Stimulated activated CD4-positive, alpha-beta T cell treated with anti-CD3 and anti-CD28 coated beads, Interleukin-4, amount 100 ng/mL, for 4 hours (primary cell): ENCODE results near the gene DRC1.

Experiments used
- DNase-seq, 2 experiments: peaks; one replicate each; pipeline ENCODE4 v3.0.0-alpha.2; 2020

The DRC1 gene

GRCh38 chr2:26400723-26401122 is 997 bp upstream of the DRC1 start:
- DNase-seq, result no peak

- no peak for DNase-seq
These were observed 5.8 kb downstream of the DRC1 start for GRCh38 chr2:26407526-26407925.

GRCh38 chr2:26409785-26410184 is 8.1 kb downstream of the DRC1 start:
- DNase-seq, result no peak

GRCh38 chr2:26410764-26411243 is 9.1 kb downstream of the DRC1 start:
- DNase-seq, result no peak

GRCh38 chr2:26411419-26411818 is 9.7 kb downstream of the DRC1 start:
- DNase-seq, result no peak

DNA sequence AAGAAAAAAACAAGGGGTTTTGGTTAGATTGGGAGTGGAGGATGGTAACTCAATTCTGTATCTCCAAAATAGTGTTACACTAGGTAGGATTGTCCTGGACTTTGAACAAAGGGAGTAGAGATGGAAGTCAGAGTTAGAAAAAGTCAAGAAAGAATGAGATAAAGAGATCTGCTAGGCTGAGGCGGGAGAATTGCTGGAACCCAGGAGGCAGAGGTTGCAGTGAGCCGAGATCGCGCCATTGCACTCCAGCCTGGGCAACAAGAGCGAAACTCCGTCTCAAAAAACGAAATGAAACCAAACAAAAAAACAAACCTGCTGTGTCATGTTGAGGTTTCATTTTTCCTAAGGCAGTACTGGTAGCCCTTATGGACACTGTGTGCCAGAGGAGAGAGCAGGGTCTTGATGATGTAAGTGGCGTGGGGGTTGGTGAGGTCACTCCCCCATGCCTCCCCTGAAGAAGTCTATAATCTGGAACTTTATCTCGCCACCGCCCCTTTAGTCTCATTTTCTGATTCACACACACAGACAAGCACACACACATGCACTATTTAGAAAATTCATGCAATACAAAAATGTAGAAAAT is 10.5 kb downstream of the DRC1 start:
- DNase-seq, result peak in 1 of 2 experiments; percentile 9

DNA sequence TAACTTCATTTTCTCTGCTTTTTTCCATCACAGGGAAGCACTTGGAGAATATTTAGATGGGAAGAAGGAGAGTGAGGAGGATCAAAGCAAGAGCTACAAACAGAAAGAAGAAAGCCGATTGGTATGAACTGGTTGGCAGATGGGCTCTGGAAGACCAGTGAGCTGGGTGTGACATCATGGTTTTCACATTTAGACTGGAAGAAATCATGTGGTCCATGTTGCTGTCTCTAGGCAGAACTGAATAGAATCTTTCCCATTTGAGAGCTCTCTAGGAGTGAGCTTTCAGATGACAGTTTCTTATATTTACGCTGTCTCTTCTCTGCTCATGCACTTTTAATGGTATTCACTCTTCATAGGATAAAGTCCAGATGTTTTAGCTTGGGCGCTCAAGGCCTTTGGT is 12.6 kb downstream of the DRC1 start:
- DNase-seq, result no peak

DNA sequence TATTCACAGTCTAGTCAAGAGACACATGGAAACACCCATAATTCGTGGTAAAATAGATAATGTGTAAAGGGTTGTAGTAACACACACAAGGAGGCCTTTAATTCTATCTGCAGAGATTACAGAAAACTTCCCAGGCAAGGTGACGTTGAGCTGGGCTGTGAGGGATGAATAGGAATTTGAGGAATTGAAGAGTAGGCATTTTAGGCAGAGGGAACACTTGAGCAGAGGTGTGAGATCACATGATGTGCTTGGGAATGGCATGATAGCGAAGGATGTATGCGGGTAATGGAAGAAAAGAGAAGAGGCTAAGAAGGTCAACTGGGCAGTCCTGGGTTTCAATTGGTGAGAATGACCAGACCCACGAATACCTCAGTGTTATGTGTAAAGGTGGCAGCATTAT is 20.2 kb downstream of the DRC1 start:
- no peak for DNase-seq

DNA sequence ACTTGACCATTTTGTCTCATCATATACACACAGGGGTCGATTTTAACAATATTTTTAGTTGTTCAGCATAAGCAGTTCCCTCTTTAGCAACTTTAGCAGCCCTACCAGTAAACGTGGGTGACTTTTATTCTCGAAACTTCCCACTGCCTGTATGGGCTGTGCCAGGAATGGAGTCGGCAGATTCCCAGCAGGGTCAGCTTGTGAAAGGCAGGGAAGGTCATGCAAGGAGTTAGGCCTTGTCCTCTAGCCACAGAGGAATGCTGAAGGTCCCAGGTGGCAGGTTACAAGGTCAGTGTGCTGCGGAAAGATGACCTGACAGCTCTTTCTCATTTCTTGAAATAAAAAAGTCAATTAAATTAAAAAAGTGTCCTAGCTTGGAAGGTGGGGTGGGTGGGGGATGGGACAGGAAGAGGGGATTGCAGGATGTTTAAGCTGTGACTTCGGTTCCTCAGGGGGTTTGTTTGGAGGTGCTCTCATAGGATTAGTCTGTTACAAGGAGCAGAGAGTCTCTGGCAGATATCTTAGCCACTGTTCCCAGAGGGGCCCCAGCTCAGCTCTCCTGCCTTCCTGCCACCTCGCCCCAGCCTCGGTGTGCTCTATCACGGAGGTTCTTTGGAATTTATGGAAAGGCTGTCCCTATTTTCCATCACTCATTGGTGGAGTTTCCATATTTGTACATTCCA is 21.4 kb downstream of the DRC1 start:
- no peak for DNase-seq

DNA sequence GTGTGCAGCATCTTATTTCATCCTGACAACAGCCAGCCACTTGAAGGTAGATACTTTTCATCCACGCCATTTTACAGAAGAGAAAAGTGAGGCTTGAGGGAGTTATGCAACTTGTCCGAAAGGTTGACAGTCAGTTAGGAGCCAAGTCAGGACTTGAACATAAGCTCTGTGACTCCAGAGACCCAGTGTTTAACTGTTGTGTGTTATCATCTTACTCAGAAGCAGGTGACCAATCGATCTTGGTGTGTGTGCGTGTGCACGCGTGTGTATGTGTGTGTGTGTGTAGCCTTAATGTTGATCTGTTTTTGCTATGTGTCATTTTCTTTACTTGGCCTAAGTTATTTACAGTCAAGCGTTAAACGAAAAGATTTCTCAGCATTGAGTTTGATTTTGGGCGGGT is 22.0 kb downstream of the DRC1 start:
- no peak for DNase-seq

- no peak for DNase-seq
These were observed 22.5 kb downstream of the DRC1 start for GRCh38 chr2:26424221-26424620.

DNA sequence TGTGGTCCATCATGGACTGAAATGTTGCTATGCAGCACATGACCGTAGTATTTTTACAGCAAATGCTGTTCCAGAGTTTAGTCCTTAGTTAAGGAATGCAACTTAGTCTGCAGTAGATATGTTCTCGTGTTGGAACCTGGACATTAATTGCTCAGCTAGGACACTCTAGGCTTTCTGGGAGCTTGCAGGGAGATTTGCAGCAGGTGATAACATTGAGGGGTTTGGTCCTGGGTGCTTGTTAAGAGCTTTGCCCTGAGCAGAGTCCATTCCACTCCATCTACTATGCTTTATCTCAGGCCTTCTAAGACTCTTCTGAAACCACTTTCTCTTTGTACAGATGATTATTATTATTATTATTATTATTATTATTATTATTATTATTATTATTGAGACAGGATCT is 27.1 kb downstream of the DRC1 start:
- DNase-seq, result no peak

- no peak for DNase-seq
These were observed 28.3 kb downstream of the DRC1 start for GRCh38 chr2:26429779-26430578.

DNA sequence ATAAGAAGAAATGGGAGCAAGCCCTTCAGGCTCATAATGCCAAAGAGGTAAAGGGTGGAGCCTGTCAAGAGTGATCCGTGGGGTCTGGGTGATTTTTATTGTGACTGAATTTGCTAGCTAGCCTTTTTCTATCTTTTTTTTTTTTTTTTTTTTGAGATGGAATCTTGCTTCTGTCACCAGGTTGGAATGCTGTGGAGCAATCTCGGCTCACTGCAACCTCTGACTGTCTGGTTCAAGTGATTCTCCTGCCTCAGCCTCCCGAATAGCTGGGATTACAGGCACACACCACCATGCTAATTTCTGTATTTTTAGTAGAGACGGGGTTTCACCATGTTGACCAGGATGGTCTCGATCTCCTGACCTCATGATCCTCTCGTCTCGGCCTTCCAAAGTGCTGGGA is 29.1 kb downstream of the DRC1 start:
- DNase-seq, result no peak

DNA sequence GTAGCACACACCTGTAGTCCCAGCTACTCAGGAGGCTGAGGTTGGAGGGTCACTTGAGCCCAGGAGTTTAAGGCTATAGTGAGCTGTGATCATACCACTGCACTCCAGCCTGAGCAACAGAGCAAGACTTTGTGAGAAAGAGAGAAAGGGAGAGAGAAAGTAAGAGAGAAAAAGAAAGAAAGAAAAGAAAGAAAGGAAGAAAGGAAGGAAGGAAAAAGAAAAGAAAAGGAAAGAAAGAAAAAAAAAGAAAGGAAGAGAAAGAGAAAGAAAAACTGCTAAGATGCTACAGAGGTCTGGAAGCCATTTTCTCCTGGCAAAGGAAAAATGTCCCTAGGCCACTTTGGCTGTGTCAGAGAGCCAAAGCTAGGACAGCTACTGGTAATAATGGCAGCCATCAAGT is 30.6 kb downstream of the DRC1 start:
- no peak for DNase-seq

DNA sequence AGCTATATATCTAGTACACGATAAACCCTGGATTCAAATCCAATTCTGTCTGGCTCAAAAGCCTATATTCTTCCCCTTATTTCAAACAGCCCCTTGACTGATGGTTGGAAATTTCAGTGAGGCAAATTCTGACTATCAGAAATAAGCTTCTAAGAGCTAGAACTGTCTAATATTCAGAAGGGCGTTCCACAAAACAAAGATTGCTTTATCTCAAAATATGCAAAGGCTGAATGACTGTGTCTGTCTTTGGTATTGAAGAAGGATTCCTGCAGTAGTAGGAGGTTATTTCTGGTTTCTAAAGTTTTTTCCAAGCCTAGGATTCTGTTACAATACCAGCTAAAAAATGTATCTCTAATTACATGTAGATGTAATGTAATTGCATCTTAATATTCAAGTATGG is 31.1 kb downstream of the DRC1 start:
- no peak for DNase-seq

DNA sequence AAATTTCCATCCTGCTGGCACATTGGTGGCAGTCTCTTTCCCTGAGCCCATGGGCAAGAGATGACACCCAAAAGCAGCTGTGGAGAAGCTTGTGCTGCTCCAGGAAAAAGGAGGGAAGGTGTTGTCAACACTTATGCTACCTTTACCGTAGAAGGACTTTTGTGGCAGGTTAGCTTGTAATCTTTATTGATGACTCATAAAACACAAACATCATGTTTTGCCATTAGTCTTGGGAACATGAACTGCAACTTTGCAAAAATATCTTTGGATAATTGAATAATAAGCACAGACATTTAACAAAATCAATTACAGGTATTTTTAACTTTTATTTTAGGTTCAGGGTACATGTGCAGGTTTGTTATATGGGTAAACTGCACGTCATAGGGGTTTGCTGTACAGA is 33.4 kb downstream of the DRC1 start:
- no peak for DNase-seq

DNA sequence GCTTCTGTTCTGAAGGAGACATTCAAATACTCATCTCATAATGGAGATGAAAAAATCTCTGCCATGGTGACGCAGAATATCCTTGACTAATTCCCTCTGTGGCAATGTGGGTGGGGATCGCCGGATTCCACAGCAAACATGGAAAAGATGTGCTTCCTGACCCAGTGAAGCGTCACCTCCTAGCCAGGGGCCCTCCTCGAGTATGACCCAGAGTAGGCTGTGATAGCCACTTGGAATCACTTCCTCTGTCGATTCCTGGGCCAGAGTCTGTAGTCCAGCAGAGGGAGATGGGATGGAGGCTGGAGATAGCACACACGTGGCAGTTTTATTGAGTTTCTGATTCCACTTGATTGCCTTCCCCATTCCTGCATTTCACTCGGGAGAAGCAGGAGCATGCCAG is 36.8 kb downstream of the DRC1 start:
- no peak for DNase-seq

GRCh38 chr2:26438926-26439325 is 37.2 kb downstream of the DRC1 start:
- no peak for DNase-seq

- no peak for DNase-seq
These were observed 40.6 kb downstream of the DRC1 start for GRCh38 chr2:26442301-26442700.

- no peak for DNase-seq
These were observed 41.0 kb downstream of the DRC1 start for GRCh38 chr2:26442707-26443106.

DNA sequence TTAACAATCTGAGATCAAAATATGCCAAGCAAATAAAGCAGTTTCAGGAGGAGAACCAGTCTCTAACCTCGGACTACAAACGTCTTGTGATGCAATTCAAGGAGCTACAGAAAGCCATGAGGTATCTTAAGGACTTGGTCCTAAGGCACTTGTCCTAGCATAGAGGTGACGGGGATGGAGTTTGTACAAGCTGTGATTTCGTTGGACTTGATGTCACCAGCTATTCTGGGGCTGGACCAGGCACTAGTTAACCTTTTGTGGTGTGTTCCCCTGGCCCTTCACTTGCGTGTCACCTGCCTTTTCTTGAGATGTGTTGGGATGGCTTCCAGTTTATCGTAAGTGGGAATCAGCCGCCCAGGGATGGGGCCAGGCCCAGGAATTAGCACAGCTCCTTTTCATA is 42.5 kb downstream of the DRC1 start:
- DNase-seq, result no peak

- no peak for DNase-seq
These were observed 46.9 kb downstream of the DRC1 start for GRCh38 chr2:26448651-26449050.
